Measurements from ENCODE around the gene HOXB2.

The HOXB2 gene

DNA sequence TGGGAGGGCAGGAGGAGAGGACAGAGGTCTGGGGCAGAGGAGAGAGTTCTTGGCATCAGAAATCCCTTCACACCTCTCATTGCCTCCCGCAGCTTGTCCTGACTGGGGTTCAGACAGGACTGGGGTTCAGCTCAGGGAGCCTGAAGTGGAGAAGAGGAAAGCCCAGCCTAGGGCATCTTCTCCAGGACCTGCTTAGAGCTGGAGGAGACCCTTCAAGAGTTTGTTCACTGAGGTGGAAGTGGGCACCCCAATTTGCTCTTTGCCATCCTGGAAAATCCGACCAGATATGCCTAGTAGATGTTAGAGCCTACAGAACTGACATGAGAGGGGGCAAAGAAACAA lies 43.1 kb upstream of the HOXB2 start:
- no peak for DNase-seq
- Mint-ChIP-seq H3K27ac (peak overlapping the region; percentile 100), H3K27me3 (ENCODE audit: low read depth, poor library complexity) (peaks cover 15% of the 10 kb centered on the region), H3K36me3 (ENCODE audit: low read depth) (peaks cover 100% of the 10 kb centered on the region), H3K4me1 (peaks cover 22% of the 10 kb centered on the region), H3K4me3 (peak overlapping the region; percentile 99), H3K9me3 (peaks cover 4% of the 10 kb centered on the region)
- TF ChIP-seq, protein P1, sequence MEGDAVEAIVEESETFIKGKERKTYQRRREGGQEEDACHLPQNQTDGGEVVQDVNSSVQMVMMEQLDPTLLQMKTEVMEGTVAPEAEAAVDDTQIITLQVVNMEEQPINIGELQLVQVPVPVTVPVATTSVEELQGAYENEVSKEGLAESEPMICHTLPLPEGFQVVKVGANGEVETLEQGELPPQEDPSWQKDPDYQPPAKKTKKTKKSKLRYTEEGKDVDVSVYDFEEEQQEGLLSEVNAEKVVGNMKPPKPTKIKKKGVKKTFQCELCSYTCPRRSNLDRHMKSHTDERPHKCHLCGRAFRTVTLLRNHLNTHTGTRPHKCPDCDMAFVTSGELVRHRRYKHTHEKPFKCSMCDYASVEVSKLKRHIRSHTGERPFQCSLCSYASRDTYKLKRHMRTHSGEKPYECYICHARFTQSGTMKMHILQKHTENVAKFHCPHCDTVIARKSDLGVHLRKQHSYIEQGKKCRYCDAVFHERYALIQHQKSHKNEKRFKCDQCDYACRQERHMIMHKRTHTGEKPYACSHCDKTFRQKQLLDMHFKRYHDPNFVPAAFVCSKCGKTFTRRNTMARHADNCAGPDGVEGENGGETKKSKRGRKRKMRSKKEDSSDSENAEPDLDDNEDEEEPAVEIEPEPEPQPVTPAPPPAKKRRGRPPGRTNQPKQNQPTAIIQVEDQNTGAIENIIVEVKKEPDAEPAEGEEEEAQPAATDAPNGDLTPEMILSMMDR (IDR thresholded peaks at IDR 0.05) = no peak

DNA sequence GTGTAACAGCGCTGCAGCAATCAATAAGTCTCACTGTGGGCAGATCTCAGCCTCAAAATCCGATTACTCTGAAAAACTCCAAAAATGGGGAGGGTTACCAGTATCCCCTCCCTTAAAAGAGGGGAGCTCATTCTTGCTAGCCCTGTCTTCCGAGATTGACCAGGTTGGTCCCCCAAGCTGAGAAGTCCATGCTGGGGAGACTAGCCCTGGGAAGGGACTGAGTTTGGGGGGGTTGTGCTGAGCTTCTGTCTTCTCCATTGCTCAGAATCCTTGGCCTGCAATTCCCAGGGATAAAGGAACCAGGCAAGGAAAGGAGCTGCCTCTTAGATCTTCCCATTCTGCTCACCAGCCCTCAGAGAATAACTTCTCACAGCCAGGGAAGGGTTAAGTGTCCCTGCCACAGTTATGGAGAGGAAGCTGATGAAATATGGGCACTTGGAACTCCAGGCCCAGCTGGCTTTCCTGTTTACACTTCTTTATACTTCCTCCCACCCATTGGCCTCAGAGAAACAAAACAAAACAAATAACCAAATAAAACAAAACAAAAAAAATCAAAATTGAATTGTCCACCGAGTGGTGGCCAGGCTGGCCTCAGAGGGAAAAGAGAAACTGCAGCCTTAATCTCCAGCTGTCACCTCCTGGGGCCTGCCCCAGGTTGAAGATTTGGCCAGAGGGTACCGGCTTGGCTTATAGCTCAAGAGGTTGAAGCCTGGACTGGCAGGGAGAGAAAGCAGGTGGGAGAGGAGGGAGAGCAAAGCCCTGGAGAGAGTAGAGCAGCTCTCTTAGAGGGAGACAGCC lies 42.6 kb upstream of the HOXB2 start:
- H3K36me3 Mint-ChIP-seq (ENCODE audit: low read depth) = peaks cover 100% of the 10 kb centered on the region
- TF ChIP-seq, protein P1 (IDR thresholded peaks at IDR 0.05) = no peak
- H3K27ac Mint-ChIP-seq = peak overlapping the region; percentile 100
- peaks cover 4% of the 10 kb centered on the region for H3K9me3 Mint-ChIP-seq
- DNase-seq = no peak
- H3K4me3 Mint-ChIP-seq = peak overlapping the region; percentile 99
- peaks cover 15% of the 10 kb centered on the region for H3K27me3 Mint-ChIP-seq (ENCODE audit: low read depth, poor library complexity)
- H3K4me1 Mint-ChIP-seq = peaks cover 28% of the 10 kb centered on the region

GRCh38 chr17:48586355-48587258 lies 41.7 kb upstream of the HOXB2 start:
- peaks cover 29% of the 10 kb centered on the region for H3K4me1 Mint-ChIP-seq
- peaks cover 15% of the 10 kb centered on the region for H3K27me3 Mint-ChIP-seq (ENCODE audit: low read depth, poor library complexity)
- peaks cover 98% of the 10 kb centered on the region for H3K36me3 Mint-ChIP-seq (ENCODE audit: low read depth)
- DNase-seq = no peak
- peaks cover 4% of the 10 kb centered on the region for H3K9me3 Mint-ChIP-seq
- H3K27ac Mint-ChIP-seq = peak overlapping the region; percentile 100
- TF ChIP-seq, protein P1 (IDR thresholded peaks at IDR 0.05) = no peak
- H3K4me3 Mint-ChIP-seq = peak overlapping the region; percentile 99

GRCh38 chr17:48584223-48584741 lies 39.4 kb upstream of the HOXB2 start:
- TF ChIP-seq, protein P1 (IDR thresholded peaks at IDR 0.05) = no peak
- peak overlapping the region; percentile 99 for H3K4me3 Mint-ChIP-seq
- H3K27me3 Mint-ChIP-seq (ENCODE audit: low read depth, poor library complexity) = peaks cover 7% of the 10 kb centered on the region
- DNase-seq = no peak
- peaks cover 88% of the 10 kb centered on the region for H3K36me3 Mint-ChIP-seq (ENCODE audit: low read depth)
- H3K27ac Mint-ChIP-seq = peak overlapping the region; percentile 100
- H3K9me3 Mint-ChIP-seq = no peaks in the 10 kb centered on the region
- H3K4me1 Mint-ChIP-seq = peaks cover 50% of the 10 kb centered on the region

DNA sequence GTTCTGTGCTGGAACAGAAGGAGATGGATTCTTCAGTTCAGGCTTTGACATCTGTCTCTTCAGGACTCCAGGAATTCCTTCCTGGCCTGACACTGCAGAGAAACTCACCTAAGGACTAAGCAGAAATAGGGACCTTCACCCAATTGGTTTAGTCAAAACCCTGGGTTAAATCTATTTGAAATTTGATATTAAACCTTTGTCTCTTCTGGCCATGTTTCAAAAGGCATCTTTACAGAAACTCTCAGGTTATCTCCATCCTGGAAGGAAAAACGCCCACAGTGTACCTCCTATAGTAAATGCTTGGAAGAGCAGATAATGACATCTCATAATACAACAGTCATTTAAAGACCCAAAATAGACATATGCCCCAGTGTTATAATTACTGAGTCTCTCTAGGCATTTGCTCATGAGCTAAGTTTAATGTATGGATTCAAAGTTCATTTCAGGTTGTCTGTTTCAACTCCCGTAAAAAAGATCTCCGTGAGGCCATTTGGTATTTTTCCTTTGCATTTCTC lies 38.9 kb upstream of the HOXB2 start:
- TF ChIP-seq, protein P1 (IDR thresholded peaks at IDR 0.05) = no peak
- peaks cover 88% of the 10 kb centered on the region for H3K36me3 Mint-ChIP-seq (ENCODE audit: low read depth)
- H3K9me3 Mint-ChIP-seq = no peaks in the 10 kb centered on the region
- peaks cover 56% of the 10 kb centered on the region for H3K4me1 Mint-ChIP-seq
- peak overlapping the region; percentile 99 for H3K4me3 Mint-ChIP-seq
- peaks cover 5% of the 10 kb centered on the region for H3K27me3 Mint-ChIP-seq (ENCODE audit: low read depth, poor library complexity)
- no peak for DNase-seq
- peak overlapping the region; percentile 100 for H3K27ac Mint-ChIP-seq
